GM12873 (cell line): ENCODE data around the gene NOS3.

Experiments used
- TF ChIP-seq, protein P1 (sequence below): IDR thresholded peaks from 2 replicates; pipeline ENCODE4 v1.5.1; 2012; ENCODE audit warnings: low read depth, mild to moderate bottlenecking, moderate library complexity, low read length, control low read depth; ENCODE audit not compliant: insufficient read depth; ENCODE audit errors: missing control alignments

NOS3 gene

DNA sequence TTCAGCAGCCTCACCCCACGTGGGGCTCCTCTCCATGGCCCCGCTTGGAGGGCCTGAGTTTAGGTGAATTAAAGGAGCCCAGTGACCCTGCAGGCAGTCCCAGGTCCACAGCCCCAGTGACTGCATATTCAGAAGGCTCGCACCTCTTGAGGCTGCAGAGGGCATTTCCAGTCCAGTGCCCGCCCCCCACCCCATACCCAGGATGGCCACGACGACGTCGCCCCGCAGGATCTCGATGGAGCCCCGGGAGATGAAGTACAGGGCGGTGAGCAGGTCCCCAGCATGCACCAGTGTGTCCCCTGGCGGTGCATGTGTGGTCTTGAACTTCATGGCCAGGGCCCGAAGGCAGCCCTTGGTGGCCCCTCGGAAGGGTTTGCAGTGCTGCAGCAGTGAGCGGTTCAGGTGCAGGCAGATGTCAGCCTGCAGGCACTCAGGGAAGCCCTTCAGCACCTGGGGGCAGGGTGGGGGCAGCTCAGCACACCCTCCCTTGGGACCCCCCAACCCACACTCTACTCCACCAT lies 40.8 kb upstream of the NOS3 start:
- TF ChIP-seq, protein P1, sequence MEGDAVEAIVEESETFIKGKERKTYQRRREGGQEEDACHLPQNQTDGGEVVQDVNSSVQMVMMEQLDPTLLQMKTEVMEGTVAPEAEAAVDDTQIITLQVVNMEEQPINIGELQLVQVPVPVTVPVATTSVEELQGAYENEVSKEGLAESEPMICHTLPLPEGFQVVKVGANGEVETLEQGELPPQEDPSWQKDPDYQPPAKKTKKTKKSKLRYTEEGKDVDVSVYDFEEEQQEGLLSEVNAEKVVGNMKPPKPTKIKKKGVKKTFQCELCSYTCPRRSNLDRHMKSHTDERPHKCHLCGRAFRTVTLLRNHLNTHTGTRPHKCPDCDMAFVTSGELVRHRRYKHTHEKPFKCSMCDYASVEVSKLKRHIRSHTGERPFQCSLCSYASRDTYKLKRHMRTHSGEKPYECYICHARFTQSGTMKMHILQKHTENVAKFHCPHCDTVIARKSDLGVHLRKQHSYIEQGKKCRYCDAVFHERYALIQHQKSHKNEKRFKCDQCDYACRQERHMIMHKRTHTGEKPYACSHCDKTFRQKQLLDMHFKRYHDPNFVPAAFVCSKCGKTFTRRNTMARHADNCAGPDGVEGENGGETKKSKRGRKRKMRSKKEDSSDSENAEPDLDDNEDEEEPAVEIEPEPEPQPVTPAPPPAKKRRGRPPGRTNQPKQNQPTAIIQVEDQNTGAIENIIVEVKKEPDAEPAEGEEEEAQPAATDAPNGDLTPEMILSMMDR = no peak

DNA sequence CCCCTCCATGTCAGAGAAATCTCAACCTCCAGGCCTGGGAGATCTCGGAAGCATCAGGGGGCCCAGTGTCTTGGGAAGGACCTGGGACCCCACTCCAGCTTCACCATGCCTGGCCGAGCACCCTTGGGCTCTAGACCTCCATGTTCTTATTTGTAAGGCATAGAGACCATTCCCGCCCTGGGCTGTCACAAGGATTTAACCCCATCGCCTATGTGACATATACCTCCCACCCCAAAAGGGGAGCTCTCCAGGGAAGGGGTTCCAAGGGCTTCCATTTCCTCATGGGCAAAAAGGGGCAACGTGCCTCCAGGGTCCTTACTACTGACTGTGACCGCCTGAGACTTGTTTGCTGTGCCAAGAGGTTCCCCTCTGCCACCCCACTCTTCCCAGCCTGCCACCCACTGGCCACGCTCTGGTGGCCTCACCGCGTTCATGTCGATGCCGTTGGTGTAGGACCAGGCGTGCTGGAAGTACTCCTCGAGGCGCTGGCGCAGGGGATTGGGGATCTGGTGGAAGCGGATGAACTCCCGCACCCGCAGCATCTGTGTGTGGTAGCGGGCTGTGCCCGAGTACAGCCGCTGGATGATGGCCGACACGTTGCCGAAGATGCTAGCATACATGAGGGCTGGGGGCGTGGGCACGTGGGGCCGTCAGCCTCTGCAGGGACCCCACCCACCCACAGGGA lies 40.2 kb upstream of the NOS3 start:
- TF ChIP-seq, protein P1 = no peak

DNA sequence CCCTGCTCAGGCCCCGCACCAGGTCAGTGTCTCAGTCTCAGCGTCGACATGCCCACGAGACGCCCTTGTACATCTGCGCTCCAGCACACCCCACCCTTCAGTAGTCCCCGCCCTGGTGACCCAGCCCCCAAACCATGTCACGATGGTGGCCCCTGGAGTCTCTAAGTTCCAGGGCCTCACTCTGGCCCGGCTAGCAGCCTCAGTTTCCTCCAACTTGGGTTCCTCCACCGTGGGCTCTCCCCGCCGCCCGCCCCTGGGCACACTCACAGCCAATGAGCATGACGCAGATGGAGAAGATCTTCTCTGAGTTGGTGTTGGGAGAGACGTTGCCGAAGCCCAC lies 39.7 kb upstream of the NOS3 start:
- TF ChIP-seq, protein P1 = no peak

DNA sequence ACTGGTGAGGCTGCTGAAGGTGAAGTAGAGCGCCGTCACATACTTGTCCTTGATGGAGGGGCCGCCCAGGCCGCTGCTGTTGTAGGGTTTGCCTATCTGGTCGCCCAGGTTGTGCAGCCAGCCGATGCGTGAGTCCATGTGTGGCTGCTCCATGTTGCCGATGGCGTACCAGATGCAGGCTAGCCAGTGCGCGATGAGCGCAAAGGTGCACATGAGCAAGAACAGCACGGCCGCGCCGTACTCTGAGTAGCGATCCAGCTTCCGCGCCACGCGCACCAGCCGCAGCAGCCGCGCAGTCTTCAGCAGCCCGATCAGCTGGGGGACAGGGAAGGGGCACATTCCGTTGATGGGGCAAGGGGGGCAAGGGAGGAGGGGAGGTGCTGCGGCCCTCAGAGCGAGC lies 39.3 kb upstream of the NOS3 start:
- TF ChIP-seq, protein P1 = no peak

DNA sequence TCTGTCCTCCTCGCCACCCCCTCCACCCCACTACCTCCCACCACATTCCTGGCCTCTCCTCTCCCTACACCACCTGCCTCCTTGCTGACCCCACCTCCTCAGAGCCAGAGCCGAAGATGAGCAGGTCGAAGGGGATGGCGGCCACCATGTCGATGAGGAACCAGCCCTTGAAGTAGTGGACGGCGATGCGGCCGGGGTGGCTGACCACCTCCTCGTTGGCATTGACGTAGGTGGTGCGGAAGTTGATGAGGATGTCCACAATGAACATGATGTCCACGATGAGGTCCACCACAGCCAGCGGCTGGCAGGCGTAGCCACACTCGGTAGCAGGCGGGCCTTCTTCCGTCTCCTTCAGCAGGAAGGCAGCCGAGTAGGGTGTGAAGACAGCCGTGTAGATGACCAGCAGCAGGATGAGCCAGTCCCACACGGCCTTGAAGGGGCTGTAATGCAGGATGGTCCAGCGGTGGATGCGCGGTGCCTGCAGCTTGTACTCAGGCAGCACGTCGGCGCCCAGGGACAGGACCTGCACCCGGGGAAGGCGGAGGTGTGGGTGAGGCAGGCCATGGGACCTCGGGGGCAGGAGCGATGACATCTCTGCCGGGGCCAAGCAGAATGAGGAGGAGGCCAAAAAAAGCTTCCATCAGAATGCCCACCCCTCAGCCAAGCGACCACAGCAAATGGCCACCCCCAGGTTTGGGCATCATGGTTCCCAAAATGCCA lies 38.3 kb upstream of the NOS3 start:
- TF ChIP-seq, protein P1 = no peak

DNA sequence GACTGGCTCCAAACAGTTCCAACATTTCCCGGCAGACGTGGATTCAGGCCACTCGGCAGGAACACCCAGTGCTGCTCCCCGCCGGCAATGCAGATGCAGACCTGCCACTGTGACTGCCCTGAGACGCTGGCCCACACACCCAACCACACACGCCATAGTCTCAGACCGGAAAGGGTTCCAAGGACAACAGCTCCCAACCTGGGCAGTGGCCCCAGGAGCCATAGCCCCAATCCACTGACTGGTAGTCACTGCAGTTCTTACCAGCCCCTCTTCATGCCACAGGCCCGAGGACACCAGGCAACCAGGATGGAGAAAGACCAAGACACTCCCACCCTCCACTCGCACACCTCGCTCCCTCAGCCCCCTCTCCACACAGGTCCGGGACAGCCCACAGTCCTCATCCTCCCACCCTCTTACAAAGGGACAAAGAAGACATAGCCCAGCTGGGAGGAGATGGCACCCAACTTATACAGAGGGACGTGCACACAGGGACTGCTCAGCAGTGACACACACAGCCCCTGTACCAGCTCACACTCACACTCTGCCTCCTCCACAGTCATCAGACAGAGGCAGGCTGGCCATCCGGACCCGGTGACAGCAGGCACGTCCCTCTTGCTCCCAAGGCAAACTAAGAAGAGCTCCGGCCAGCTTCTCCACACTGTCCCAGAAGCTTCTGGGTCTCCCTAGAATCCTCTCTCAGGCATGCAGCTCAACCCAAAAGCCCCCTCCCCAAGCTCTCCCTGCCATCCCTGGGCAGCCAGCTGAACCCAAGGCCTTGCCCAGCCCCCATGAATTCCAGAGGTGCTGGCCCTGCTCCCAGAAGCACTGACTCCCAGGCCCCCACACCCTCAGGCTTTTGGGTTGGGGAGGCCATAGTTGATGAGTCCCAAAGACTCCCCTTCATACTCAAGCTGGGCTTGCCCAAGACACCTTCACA lies 37.5 kb upstream of the NOS3 start:
- TF ChIP-seq, protein P1 = no peak
